ENCODE results near the gene GOLT1A. TPM values are rescaled to one million over a fixed set of nuclear protein-coding genes. Genes with fewer than 3 reads are reported as not detected.

The GOLT1A gene
- total RNA-seq, 2 donors from 2014 or later = not detected

DNA sequence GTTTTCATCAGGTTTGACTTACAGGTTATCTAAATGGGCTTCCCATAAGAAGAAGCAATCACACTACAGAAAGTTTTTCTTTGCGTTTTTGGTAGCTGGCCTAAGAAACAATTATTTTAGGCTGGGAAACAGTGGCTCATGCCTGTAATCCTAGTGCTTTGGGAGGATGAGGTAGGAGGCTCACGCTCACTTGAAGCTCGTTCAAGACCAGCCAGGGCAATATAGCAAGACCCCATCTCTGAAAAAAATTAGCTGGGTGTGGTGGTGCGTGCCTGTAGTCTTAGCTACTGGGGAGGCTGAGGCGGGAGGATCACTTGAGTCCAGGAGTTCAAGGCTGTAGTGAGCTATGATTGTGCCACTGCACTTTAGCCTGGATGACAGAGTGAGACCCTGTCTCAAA, 46.1 kb downstream of the GOLT1A start:
- TF ChIP-seq, protein P1, sequence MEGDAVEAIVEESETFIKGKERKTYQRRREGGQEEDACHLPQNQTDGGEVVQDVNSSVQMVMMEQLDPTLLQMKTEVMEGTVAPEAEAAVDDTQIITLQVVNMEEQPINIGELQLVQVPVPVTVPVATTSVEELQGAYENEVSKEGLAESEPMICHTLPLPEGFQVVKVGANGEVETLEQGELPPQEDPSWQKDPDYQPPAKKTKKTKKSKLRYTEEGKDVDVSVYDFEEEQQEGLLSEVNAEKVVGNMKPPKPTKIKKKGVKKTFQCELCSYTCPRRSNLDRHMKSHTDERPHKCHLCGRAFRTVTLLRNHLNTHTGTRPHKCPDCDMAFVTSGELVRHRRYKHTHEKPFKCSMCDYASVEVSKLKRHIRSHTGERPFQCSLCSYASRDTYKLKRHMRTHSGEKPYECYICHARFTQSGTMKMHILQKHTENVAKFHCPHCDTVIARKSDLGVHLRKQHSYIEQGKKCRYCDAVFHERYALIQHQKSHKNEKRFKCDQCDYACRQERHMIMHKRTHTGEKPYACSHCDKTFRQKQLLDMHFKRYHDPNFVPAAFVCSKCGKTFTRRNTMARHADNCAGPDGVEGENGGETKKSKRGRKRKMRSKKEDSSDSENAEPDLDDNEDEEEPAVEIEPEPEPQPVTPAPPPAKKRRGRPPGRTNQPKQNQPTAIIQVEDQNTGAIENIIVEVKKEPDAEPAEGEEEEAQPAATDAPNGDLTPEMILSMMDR (IDR thresholded peaks at IDR 0.05) = no peak
- H3K4me3 ChIP-seq = no peak overlapping the region
- peaks cover 12% of the 10 kb centered on the region for H3K9me3 ChIP-seq
- DNase-seq (ENCODE audit: low spot score) (no peak), ATAC-seq (ENCODE audit: insufficient number of reproducible peaks, low FRiP score, low read depth) (no peak)
- H3K27me3 ChIP-seq (replicated peaks; ENCODE audit: insufficient read depth) = no peaks in the 10 kb centered on the region
- H3K27ac ChIP-seq = no peak overlapping the region
- no peaks in the 10 kb centered on the region for H3K36me3 ChIP-seq
- no peaks in the 10 kb centered on the region for H3K4me1 ChIP-seq (ENCODE audit: control insufficient read depth in 1 of 2, low read depth in 2 of 2)

DNA sequence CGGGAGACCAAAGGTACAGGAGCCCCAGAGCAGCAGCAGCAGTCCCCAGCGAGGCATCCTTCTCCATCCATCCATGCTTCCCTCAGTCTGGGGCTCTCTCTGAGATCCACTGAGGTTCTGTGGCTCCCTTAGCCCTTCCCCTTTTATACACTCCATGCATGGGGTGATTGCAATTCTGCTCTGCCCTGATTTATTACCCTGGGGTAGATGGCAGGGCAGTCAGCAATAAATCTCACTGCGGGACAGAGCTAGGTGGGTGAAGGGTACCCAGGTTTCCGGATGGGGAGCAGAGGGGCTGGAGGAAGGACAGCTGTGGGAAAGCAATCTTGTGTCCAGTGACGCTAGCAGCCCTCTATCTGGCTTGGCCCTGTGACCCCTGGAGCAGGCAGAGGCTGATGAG, 47.6 kb downstream of the GOLT1A start, which contains the start of gene REN:
REN (minus strand) TSS at position 119 of the 400 bp plus-strand sequence; CDS start at position 75, 44 bp downstream.
- no peak within 1 kb of the TSS for H3K27ac ChIP-seq
- no peak for DNase-seq (ENCODE audit: low spot score)
- H3K4me1 ChIP-seq (ENCODE audit: control insufficient read depth in 1 of 2, low read depth in 2 of 2) = no peaks in the 10 kb centered on the region
- TF ChIP-seq, protein P1 (IDR thresholded peaks at IDR 0.05) = no peak
- H3K4me3 ChIP-seq = no peak within 1 kb of the TSS
- H3K9me3 ChIP-seq = peaks cover 12% of the 10 kb centered on the region
- ATAC-seq (ENCODE audit: insufficient number of reproducible peaks, low FRiP score, low read depth) = no peak
- H3K27me3 ChIP-seq (replicated peaks; ENCODE audit: insufficient read depth) = no peaks in the 10 kb centered on the region
- no peaks in the 10 kb centered on the region for H3K36me3 ChIP-seq

DNA sequence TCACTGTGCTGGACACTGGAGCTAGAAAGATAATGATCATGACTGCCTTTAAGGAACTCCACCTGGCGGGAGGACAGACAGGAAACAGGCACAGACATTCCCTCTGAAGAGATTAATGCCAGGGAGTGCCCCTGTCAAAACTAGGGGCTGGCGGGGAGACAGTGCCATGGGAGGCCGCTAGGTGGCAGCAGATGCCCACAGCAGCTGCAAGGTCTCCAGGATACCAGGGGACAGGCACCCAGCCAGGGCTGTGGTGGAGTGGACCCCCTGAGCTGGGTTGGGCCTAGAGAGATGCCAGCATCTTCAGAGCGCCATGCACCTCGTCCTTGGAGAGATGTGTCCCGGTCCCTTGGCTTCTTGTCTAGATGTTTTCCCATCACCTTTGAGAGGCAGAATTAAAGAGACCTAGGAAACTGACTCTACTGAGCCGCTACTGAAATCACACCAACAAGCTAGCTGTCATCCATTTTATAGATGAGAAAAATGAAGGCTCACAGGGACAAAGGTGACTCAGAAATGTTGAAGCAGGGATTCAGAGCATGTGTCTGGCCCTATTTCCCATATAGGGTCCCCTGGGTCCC, 51.2 kb downstream of the GOLT1A start:
- no peaks in the 10 kb centered on the region for H3K36me3 ChIP-seq
- no peak for ATAC-seq (ENCODE audit: insufficient number of reproducible peaks, low FRiP score, low read depth)

DNA sequence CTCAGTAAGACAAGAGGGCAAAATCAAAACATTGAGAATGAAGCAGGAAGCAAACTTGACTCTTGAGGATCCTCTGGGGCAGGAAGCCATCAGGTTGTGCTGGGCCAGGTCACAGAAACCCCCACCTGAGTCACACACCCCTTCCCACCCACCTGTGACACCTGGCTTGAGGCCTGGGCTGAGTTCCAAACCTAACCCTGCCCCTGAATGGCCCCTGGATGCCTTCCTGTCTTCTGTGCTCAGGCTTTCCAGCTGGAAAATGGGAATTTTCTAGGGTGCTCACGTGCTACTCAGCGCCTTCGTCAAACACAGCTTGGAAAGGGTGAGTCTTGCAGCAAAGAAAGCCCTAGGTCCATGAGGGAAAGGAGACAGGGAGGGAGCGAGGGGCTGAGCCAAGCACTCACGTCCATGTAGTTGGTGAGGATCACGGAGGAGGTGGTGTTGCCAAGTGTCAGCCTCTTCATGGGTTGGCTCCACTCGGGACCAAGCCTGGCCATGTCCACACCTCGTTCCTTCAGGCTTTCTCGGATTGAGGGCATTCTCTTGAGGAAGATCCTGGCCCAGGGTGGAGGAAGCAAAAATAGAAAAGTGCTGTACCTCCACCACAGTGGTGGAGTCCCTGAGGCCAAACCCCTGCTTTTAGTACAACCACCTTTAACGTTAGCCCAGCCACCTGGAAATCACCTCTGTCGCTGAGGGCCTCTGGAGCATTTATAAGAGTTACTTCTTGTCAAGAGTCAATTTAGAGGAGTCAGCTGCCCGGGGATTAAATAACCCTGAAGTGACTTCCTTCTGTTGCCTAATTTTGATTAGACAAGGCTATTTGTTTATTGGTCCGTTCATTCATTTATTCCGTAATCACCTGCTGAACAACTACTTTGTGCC, 51.9 kb downstream of the GOLT1A start:
- H3K27me3 ChIP-seq (replicated peaks; ENCODE audit: insufficient read depth) = no peaks in the 10 kb centered on the region
- H3K27ac ChIP-seq = no peak overlapping the region
- TF ChIP-seq, protein P1 (IDR thresholded peaks at IDR 0.05) = no peak
- H3K36me3 ChIP-seq = no peaks in the 10 kb centered on the region
- DNase-seq (ENCODE audit: low spot score) (no peak), ATAC-seq (ENCODE audit: insufficient number of reproducible peaks, low FRiP score, low read depth) (no peak)
- no peaks in the 10 kb centered on the region for H3K4me1 ChIP-seq (ENCODE audit: control insufficient read depth in 1 of 2, low read depth in 2 of 2)
- no peaks in the 10 kb centered on the region for H3K9me3 ChIP-seq
- H3K4me3 ChIP-seq = no peak overlapping the region

More for the DNA sequence above, 51.2 kb downstream of the GOLT1A start:
- Histone ChIP-seq H3K4me3 (no peak overlapping the region), H3K27me3 (replicated peaks; ENCODE audit: insufficient read depth) (no peaks in the 10 kb centered on the region), H3K27ac (no peak overlapping the region), H3K9me3 (no peaks in the 10 kb centered on the region), H3K4me1 (ENCODE audit: control insufficient read depth in 1 of 2, low read depth in 2 of 2) (no peaks in the 10 kb centered on the region)
- TF ChIP-seq, protein P1 (IDR thresholded peaks at IDR 0.05) = peak; percentile 99
- peak; percentile 26 for DNase-seq (ENCODE audit: low spot score)

DNA sequence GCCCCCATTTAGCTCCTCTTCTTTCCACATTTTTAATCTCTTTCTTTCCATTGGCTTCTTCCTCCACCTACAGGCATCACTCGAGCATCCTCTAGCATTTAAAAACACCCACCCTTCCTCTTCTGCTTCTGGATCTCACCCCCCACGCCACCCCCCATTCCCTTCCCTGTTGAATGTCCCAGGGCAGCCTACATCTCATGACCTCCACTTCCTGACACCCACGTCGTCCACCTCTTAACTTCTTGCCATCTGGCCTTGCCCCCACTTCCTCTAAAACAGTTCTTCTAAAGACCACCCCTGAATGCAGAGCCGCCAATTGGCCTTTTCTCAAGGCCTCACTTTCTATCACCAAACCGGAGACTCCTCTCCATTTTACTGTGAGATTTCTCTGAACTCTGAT, 55.8 kb downstream of the GOLT1A start:
- H3K9me3 ChIP-seq = no peaks in the 10 kb centered on the region
- H3K4me3 ChIP-seq = no peak overlapping the region
- H3K4me1 ChIP-seq (ENCODE audit: control insufficient read depth in 1 of 2, low read depth in 2 of 2) = no peaks in the 10 kb centered on the region
- H3K27me3 ChIP-seq (replicated peaks; ENCODE audit: insufficient read depth) = no peaks in the 10 kb centered on the region
- no peaks in the 10 kb centered on the region for H3K36me3 ChIP-seq
- DNase-seq (ENCODE audit: low spot score) (no peak), ATAC-seq (ENCODE audit: insufficient number of reproducible peaks, low FRiP score, low read depth) (no peak)
- TF ChIP-seq, protein P1 (IDR thresholded peaks at IDR 0.05) = no peak
- H3K27ac ChIP-seq = no peak overlapping the region

All from thoracic aorta (tissue), 2 donors.